ENCODE measurements around the gene GLT6D1.

GLT6D1 gene

GRCh38 chr9:135661816-135662560, 22.6 kb upstream of the GLT6D1 start:
- DNase-seq (ENCODE audit: low read depth) = no peak
- in situ Hi-C loops (cut with HindIII; ENCODE audit: low sequenced_read_pairs) = no loop called here
- H3K4me3 ChIP-seq (ENCODE audit: low read depth, low read length) = no peak overlapping the region
- TF ChIP-seq, protein P1, sequence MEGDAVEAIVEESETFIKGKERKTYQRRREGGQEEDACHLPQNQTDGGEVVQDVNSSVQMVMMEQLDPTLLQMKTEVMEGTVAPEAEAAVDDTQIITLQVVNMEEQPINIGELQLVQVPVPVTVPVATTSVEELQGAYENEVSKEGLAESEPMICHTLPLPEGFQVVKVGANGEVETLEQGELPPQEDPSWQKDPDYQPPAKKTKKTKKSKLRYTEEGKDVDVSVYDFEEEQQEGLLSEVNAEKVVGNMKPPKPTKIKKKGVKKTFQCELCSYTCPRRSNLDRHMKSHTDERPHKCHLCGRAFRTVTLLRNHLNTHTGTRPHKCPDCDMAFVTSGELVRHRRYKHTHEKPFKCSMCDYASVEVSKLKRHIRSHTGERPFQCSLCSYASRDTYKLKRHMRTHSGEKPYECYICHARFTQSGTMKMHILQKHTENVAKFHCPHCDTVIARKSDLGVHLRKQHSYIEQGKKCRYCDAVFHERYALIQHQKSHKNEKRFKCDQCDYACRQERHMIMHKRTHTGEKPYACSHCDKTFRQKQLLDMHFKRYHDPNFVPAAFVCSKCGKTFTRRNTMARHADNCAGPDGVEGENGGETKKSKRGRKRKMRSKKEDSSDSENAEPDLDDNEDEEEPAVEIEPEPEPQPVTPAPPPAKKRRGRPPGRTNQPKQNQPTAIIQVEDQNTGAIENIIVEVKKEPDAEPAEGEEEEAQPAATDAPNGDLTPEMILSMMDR (IDR thresholded peaks at IDR 0.05; ENCODE audit: low read depth, low read length, missing control alignments) = no peak

- no peak overlapping the region for H3K4me3 ChIP-seq (ENCODE audit: low read depth, low read length)
- TF ChIP-seq, protein P1 (IDR thresholded peaks at IDR 0.05; ENCODE audit: low read depth, low read length, missing control alignments) = no peak
- no peak for DNase-seq (ENCODE audit: low read depth)
- in situ Hi-C loops (cut with HindIII; ENCODE audit: low sequenced_read_pairs) = no loop called here
Measured at GRCh38 chr9:135660407-135660806, 21.1 kb upstream of the GLT6D1 start.

GRCh38 chr9:135659252-135659651, 19.9 kb upstream of the GLT6D1 start:
- TF ChIP-seq, protein P1 (IDR thresholded peaks at IDR 0.05; ENCODE audit: low read depth, low read length, missing control alignments) = no peak
- H3K4me3 ChIP-seq (ENCODE audit: low read depth, low read length) = no peak overlapping the region
- DNase-seq (ENCODE audit: low read depth) = no peak
- in situ Hi-C loops (cut with HindIII; ENCODE audit: low sequenced_read_pairs) = loop anchor here (5.0 to 10.0 kb wide), 2 partner anchors 56 to 92 kb away; no protein-coding TSS in a partner anchor

GRCh38 chr9:135657416-135657815, 18.1 kb upstream of the GLT6D1 start:
- in situ Hi-C loops (cut with HindIII; ENCODE audit: low sequenced_read_pairs) = loop anchor here (5.0 to 10.0 kb wide), 2 partner anchors 57 to 90 kb away; no protein-coding TSS in a partner anchor
- H3K4me3 ChIP-seq (ENCODE audit: low read depth, low read length) = no peak overlapping the region
- TF ChIP-seq, protein P1 (IDR thresholded peaks at IDR 0.05; ENCODE audit: low read depth, low read length, missing control alignments) = no peak
- DNase-seq (ENCODE audit: low read depth) = no peak

DNA sequence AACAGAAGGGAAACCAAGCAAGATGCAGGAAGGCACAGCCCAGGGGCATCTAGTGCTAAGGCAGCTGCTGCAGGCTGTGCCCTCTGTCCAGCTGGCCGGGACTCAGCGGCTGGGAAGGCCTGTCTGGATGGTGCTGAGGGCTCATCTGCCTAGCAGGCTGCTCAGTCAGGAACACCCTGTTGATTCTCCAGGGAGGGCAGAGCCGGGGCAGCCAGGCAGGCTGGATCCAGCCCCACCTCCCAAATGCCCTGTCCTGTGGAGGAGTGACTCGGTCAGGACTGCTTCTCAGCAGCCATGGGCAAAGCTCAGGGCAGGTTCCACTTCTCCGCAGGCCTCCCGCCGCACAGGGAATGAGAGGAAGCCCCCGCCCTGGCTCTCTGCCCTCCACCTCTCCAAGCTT, 16.0 kb upstream of the GLT6D1 start:
- in situ Hi-C loops (cut with HindIII; ENCODE audit: low sequenced_read_pairs) = loop anchor here (5.0 to 10.0 kb wide), 2 partner anchors 59 to 88 kb away; no protein-coding TSS in a partner anchor
- DNase-seq (ENCODE audit: low read depth) = no peak

DNA sequence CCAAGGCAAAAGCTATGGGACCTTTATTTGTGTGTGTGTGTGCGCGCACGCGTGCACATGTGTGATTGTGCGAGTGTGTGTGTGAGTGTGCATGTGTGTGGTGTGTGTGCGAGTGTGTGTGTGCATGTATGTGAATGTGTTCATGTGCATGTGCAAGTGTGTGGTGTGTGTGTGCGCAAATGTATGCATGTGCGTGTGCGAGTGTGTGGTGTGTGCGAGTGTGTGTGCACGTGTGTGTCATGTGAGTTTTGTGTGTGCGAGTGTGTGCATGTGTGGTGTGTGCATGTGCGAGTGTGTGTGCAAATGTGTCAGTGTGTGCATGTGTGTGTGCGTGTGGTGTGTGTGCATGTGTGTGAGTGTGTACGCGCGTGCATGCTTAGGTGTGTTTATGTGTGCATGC, 11.1 kb upstream of the GLT6D1 start:
- in situ Hi-C loops (cut with HindIII; ENCODE audit: low sequenced_read_pairs) = loop anchor here (10.0 kb wide), 1 partner anchor 64 kb away; no protein-coding TSS in a partner anchor
- TF ChIP-seq, protein P1 (IDR thresholded peaks at IDR 0.05; ENCODE audit: low read depth, low read length, missing control alignments) = no peak

More for the DNA sequence above, 16.0 kb upstream of the GLT6D1 start:
- TF ChIP-seq, protein P1 (IDR thresholded peaks at IDR 0.05; ENCODE audit: low read depth, low read length, missing control alignments) = no peak
- H3K4me3 ChIP-seq (ENCODE audit: low read depth, low read length) = no peak overlapping the region

More for the DNA sequence above, 11.1 kb upstream of the GLT6D1 start:
- DNase-seq (ENCODE audit: low read depth) = no peak
- H3K4me3 ChIP-seq (ENCODE audit: low read depth, low read length) = no peak overlapping the region

All from astrocyte of the cerebellum (primary cell).